H1 (cell line): Measurements from ENCODE around the gene ALK.

Source experiments
- ATF3 ChIP-seq: IDR thresholded peaks from 2 replicates; pipeline ENCODE4 v1.6.1; 2011; ENCODE audit warnings: low read depth, mild to moderate bottlenecking, low read length; ENCODE audit not compliant: insufficient read depth
- CREB1 ChIP-seq: IDR thresholded peaks from 2 replicates; pipeline ENCODE4 v1.6.1; 2012; ENCODE audit warnings: inconsistent platforms
- CTCF ChIP-seq, 3 experiments: IDR thresholded peaks; 1 replicate in 2 of 3; 2 replicates in 1 of 3; pipeline versions ENCODE4 v1.5.1 to v1.6.1; 2011; ENCODE audit warnings: low read length in 3 of 3, mild to moderate bottlenecking in 3 of 3, inconsistent platforms in 2 of 3, low read depth in 1 of 3, moderate library complexity in 1 of 3; ENCODE audit not compliant: insufficient read depth in 1 of 3; ENCODE audit errors: control extremely low read depth in 1 of 3
- EGR1 ChIP-seq: IDR thresholded peaks from 2 replicates; pipeline ENCODE4 v1.6.1; 2011; ENCODE audit warnings: low read depth, low read length, borderline replicate concordance
- EZH2 ChIP-seq: fragments of 200-600 bp; sonication (generic); IDR thresholded peaks from 2 replicates; pipeline ENCODE4 v1.7.1; 2012; ENCODE audit warnings: low read depth, mild to moderate bottlenecking, moderate library complexity, low read length, inconsistent platforms; ENCODE audit not compliant: severe bottlenecking
- HDAC6 ChIP-seq: IDR thresholded peaks from one replicate; pipeline ENCODE4 v1.7.1; 2012; ENCODE audit warnings: low read depth, mild to moderate bottlenecking, inconsistent platforms, low read length, moderate library complexity
- JUND ChIP-seq: IDR thresholded peaks from 2 replicates; pipeline ENCODE4 v1.6.1; 2011; ENCODE audit warnings: mild to moderate bottlenecking, improper control_type of control experiment, low read length
- POLR2A ChIP-seq, 2 experiments: IDR thresholded peaks; 1 replicate in 1 of 2; 2 replicates in 1 of 2; pipeline ENCODE4 v1.6.1; 2011; ENCODE audit warnings: low read depth in 2 of 2, low read length in 2 of 2, mild to moderate bottlenecking in 2 of 2; ENCODE audit errors: control extremely low read depth in 1 of 2
- POLR2AphosphoS5 ChIP-seq: IDR thresholded peaks from 2 replicates; pipeline ENCODE4 v1.6.1; 2011; ENCODE audit warnings: low read depth, low read length

- TF ChIP-seq ATF3 = no peak
- no peak for TF ChIP-seq POLR2A (IDR thresholded peaks at IDR 0.05; ENCODE audit: control extremely low read depth in 1 of 2, low read depth in 2 of 2, low read length in 2 of 2)
- no peak for TF ChIP-seq EGR1
- TF ChIP-seq CREB1 = no peak
- no peak for TF ChIP-seq POLR2AphosphoS5
- TF ChIP-seq CTCF (IDR thresholded peaks at IDR 0.05; ENCODE audit: control extremely low read depth in 1 of 3, insufficient read depth in 1 of 3, low read depth in 1 of 3, low read length in 3 of 3) = no peak
- no peak for TF ChIP-seq EZH2
- TF ChIP-seq HDAC6 = no peak
- TF ChIP-seq JUND = no peak
These were observed 657.5 kb downstream of the ALK start for GRCh38 chr2:29263886-29264285.
